K562 (cell line): Measurements from ENCODE around the gene SGMS1. TPM values are rescaled to one million over a fixed set of nuclear protein-coding genes. Genes with fewer than 3 reads are reported as not detected.

Experiments
- FOXP4 ChIP-seq: sonication (generic); formaldehyde crosslinking; IDR thresholded peaks from 2 replicates; pipeline ENCODE4 v1.8.0; 2022; ENCODE audit warnings: mild to moderate bottlenecking, missing genetic modification reagents, borderline replicate concordance
- FUS ChIP-seq: fragments of 200-400 bp; formaldehyde crosslinking; optimal IDR thresholded peaks from 2 replicates; pipeline ENCODE3; 2017; ENCODE audit warnings: low read depth, low read length
- NFIC ChIP-seq: fragments of 450-650 bp; IDR thresholded peaks from 2 replicates; pipeline ENCODE4 v1.6.1; 2017; ENCODE audit warnings: mild to moderate bottlenecking, inconsistent platforms
- NUFIP1 ChIP-seq: fragments of 450-650 bp; IDR thresholded peaks from 2 replicates; pipeline ENCODE4 v1.6.1; 2018; ENCODE audit not compliant: partially characterized antibody
- RB1 ChIP-seq: fragments of 450-650 bp; IDR thresholded peaks from 2 replicates; pipeline ENCODE4 v1.6.1; 2017; ENCODE audit warnings: low read depth, mild to moderate bottlenecking
- TCF3 ChIP-seq: sonication (generic); formaldehyde crosslinking; IDR thresholded peaks from 2 replicates; pipeline ENCODE4 v1.4.0; 2020; ENCODE audit warnings: mild to moderate bottlenecking, missing genetic modification reagents
- ZNF511 ChIP-seq: sonication (generic); formaldehyde crosslinking; IDR thresholded peaks from 2 replicates; pipeline ENCODE4 v1.8.0; 2022; ENCODE audit warnings: mild to moderate bottlenecking, missing genetic modification reagents
- ZNF592 ChIP-seq: fragments of 450-650 bp; IDR thresholded peaks from 2 replicates; pipeline ENCODE4 v1.6.1; 2017; ENCODE audit warnings: antibody characterized with exemption, mild to moderate bottlenecking
- polyA plus RNA-seq, 8 experiments: library from polyadenylated mRNA; depleted of rRNA in 4 of 8; stranded (reverse) in 5 of 8; unstranded in 3 of 8; fragments of >200 nt; fragmentation: Nextera tagmentation in 2 of 8; fragmentation: Illumina TruSeq in 1 of 8; extraction: Ambion mirVana in 2 of 8; extraction: Trizol in 1 of 8; gene quantifications; 2 replicates each; pipeline versions ENCODE4 v1.2.1 to v1.2.3, GENCODE V29; 2011 to 2014; ENCODE audit warnings: inconsistent platforms in 1 of 8, missing spikeins in 1 of 8
- total RNA-seq, 7 experiments: library from RNA; depleted of rRNA in 6 of 7; stranded (reverse); fragments of >200 nt in 6 of 7; fragmentation: Illumina TruSeq in 2 of 7; extraction: Trizol in 2 of 7; gene quantifications; 2 replicates each; pipeline versions ENCODE4 v1.2.1 to v1.2.3, GENCODE V29; 2011 to 2021; ENCODE audit warnings: low replicate concordance in 1 of 7
- TF ChIP-seq, protein P1 (sequence below): fragments of 250-450 bp; sonication (Bioruptor Pico); IDR thresholded peaks from 2 replicates; pipeline ENCODE4 v1.8.0; 2021; ENCODE audit warnings: mild to moderate bottlenecking, moderate library complexity
- TF ChIP-seq, protein P2 (sequence below): fragments of 450-650 bp; conservative IDR thresholded peaks from 2 replicates; pipeline ENCODE4 v1.6.1; 2016; ENCODE audit warnings: missing genetic modification characterization, low read depth, mild to moderate bottlenecking, missing compliant biosample characterization, moderate library complexity
- TF ChIP-seq, protein P3 (sequence below): sonication (generic); formaldehyde crosslinking; IDR thresholded peaks from 2 replicates; pipeline ENCODE4 v1.8.1; 2023; ENCODE audit warnings: mild to moderate bottlenecking, missing genetic modification reagents, moderate library complexity
- TF ChIP-seq, protein P4 (sequence below): fragments of 250-450 bp; sonication (Bioruptor Pico); IDR thresholded peaks from 2 replicates; pipeline ENCODE4 v1.8.0; 2021; ENCODE audit warnings: moderate library complexity, mild to moderate bottlenecking, inconsistent platforms

Gene SGMS1
- total and polyA plus RNA-seq, 9 of the 15 experiments (the other 6 are each of a cell fraction or from before 2014, with no cell fraction given): 22.6 to 232 (median 82.2) TPM

- TF ChIP-seq FOXP4 (CRISPR knock-in tag): no peak
- TF ChIP-seq, protein P1, sequence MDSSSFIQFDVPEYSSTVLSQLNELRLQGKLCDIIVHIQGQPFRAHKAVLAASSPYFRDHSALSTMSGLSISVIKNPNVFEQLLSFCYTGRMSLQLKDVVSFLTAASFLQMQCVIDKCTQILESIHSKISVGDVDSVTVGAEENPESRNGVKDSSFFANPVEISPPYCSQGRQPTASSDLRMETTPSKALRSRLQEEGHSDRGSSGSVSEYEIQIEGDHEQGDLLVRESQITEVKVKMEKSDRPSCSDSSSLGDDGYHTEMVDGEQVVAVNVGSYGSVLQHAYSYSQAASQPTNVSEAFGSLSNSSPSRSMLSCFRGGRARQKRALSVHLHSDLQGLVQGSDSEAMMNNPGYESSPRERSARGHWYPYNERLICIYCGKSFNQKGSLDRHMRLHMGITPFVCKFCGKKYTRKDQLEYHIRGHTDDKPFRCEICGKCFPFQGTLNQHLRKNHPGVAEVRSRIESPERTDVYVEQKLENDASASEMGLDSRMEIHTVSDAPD (CRISPR knock-in tag): no peak
- peak; percentile 89 for TF ChIP-seq TCF3
- peak; percentile 80 for TF ChIP-seq NFIC
- TF ChIP-seq, protein P2, sequence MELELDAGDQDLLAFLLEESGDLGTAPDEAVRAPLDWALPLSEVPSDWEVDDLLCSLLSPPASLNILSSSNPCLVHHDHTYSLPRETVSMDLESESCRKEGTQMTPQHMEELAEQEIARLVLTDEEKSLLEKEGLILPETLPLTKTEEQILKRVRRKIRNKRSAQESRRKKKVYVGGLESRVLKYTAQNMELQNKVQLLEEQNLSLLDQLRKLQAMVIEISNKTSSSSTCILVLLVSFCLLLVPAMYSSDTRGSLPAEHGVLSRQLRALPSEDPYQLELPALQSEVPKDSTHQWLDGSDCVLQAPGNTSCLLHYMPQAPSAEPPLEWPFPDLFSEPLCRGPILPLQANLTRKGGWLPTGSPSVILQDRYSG (tag): peak; percentile 93
- no peak for TF ChIP-seq ZNF511 (CRISPR knock-in tag)
- TF ChIP-seq, protein P3, sequence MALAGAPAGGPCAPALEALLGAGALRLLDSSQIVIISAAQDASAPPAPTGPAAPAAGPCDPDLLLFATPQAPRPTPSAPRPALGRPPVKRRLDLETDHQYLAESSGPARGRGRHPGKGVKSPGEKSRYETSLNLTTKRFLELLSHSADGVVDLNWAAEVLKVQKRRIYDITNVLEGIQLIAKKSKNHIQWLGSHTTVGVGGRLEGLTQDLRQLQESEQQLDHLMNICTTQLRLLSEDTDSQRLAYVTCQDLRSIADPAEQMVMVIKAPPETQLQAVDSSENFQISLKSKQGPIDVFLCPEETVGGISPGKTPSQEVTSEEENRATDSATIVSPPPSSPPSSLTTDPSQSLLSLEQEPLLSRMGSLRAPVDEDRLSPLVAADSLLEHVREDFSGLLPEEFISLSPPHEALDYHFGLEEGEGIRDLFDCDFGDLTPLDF: no peak
- TF ChIP-seq, protein P4, sequence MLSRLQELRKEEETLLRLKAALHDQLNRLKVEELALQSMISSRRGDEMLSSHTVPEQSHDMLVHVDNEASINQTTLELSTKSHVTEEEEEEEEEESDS: no peak
- TF ChIP-seq ZNF592: peak; percentile 99
- no peak for TF ChIP-seq FUS
- TF ChIP-seq RB1: 0 out of 2 replicates have a peak, but pooled peaks have one; percentile 15
- peak; percentile 86 for TF ChIP-seq NUFIP1
Observed at GRCh38 chr10:50592961-50593418, 30.8 kb downstream of the SGMS1 start (continued).
